GM23248 (cell line): ENCODE results near the gene CCDC141.

Experiments
- EZH2 ChIP-seq: fragments of 200-600 bp; sonication (generic); IDR thresholded peaks from 2 replicates; pipeline ENCODE4 v1.6.1; 2018; ENCODE audit warnings: antibody characterized with exemption, mild to moderate bottlenecking; ENCODE audit not compliant: insufficient read depth, poor library complexity, severe bottlenecking
- EZH2phosphoT487 ChIP-seq: fragments of 200-600 bp; sonication (generic); IDR thresholded peaks from 2 replicates; pipeline ENCODE4 v1.6.1; 2018; ENCODE audit warnings: antibody characterized with exemption, moderate library complexity, mild to moderate bottlenecking, low read depth; ENCODE audit not compliant: insufficient read depth

DNA sequence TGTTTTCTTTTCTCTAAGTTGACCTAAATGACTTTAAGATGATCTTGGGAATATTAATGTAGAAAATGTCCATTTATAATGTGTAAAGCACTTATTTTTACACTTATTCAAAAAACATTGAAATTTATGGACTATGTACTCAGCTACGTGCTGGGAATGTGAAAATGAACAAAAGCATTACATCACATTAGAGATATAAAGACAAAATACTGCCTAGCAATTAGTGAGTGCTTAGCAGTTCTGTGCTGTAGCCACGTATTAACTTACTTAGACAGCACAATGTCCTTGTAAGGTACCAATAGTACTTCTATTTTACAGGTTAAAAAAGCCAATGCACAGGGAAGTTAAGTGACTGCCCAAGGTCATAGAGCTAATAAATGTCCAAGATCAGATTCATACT, 138.9 kb downstream of the CCDC141 start:
- TF ChIP-seq EZH2, result no peak
- TF ChIP-seq EZH2phosphoT487, result no peak
